GM12878 (cell line): ENCODE data around the gene KLHL25.

Source experiments
- ESRRA ChIP-seq: IDR thresholded peaks from 2 replicates; pipeline ENCODE4 v1.6.1; 2012; ENCODE audit warnings: mild to moderate bottlenecking, low read length, improper control_type of control experiment
- POLR2A ChIP-seq: IDR thresholded peaks from 2 replicates; pipeline ENCODE4 v1.6.1; 2011; ENCODE audit warnings: low read depth, mild to moderate bottlenecking, low read length
- SIN3A ChIP-seq: IDR thresholded peaks from 2 replicates; pipeline ENCODE4 v1.6.1; 2012; ENCODE audit warnings: low read depth, low read length, improper control_type of control experiment
- TF ChIP-seq, protein P1 (sequence below), 3 experiments: IDR thresholded peaks in 2 of 3; conservative IDR thresholded peaks in 1 of 3; 2 replicates each; pipeline ENCODE4 v1.5.1; 2011; ENCODE audit warnings: low read depth in 3 of 3, low read length in 3 of 3, mild to moderate bottlenecking in 3 of 3, control low read depth in 2 of 3, moderate library complexity in 2 of 3, inconsistent platforms in 1 of 3, mixed read lengths in 1 of 3; ENCODE audit not compliant: control insufficient read depth in 2 of 3, insufficient read depth in 1 of 3; ENCODE audit errors: extremely low read depth in 1 of 3

DNA sequence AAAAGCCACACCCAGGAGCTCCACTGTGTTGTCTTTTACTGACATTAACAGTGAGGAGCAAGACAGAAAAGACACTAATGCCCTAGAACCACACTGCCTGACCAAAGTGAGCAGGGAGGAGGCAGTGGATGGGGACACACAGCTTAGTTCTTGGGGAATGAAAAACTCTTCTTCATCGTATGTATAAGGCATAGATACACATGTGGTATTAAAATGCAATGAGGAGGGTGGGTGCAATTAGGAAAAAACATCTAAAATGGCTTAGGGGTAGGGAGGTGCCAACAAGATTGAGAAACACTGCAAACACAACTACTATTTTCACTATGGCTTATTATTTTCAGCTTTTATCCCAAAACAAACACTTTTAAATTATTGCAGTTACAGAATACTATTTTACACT is 15.5 kb downstream of the KLHL25 start:
- TF ChIP-seq, protein P1, sequence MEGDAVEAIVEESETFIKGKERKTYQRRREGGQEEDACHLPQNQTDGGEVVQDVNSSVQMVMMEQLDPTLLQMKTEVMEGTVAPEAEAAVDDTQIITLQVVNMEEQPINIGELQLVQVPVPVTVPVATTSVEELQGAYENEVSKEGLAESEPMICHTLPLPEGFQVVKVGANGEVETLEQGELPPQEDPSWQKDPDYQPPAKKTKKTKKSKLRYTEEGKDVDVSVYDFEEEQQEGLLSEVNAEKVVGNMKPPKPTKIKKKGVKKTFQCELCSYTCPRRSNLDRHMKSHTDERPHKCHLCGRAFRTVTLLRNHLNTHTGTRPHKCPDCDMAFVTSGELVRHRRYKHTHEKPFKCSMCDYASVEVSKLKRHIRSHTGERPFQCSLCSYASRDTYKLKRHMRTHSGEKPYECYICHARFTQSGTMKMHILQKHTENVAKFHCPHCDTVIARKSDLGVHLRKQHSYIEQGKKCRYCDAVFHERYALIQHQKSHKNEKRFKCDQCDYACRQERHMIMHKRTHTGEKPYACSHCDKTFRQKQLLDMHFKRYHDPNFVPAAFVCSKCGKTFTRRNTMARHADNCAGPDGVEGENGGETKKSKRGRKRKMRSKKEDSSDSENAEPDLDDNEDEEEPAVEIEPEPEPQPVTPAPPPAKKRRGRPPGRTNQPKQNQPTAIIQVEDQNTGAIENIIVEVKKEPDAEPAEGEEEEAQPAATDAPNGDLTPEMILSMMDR (IDR thresholded peaks at IDR 0.05 in 2 of 3, conservative IDR thresholded peaks at IDR 0.05 in 1 of 3; ENCODE audit: control insufficient read depth in 2 of 3, extremely low read depth in 1 of 3, insufficient read depth in 1 of 3, low read depth in 3 of 3, low read length in 3 of 3): no peak
- TF ChIP-seq ESRRA (no peak), POLR2A (no peak), SIN3A (no peak)
